Measurements from ENCODE around the gene PDE3A.

The PDE3A gene

GRCh38 chr12:20505056-20505455 is 136.7 kb downstream of the PDE3A start:
- TF ChIP-seq, protein P1, sequence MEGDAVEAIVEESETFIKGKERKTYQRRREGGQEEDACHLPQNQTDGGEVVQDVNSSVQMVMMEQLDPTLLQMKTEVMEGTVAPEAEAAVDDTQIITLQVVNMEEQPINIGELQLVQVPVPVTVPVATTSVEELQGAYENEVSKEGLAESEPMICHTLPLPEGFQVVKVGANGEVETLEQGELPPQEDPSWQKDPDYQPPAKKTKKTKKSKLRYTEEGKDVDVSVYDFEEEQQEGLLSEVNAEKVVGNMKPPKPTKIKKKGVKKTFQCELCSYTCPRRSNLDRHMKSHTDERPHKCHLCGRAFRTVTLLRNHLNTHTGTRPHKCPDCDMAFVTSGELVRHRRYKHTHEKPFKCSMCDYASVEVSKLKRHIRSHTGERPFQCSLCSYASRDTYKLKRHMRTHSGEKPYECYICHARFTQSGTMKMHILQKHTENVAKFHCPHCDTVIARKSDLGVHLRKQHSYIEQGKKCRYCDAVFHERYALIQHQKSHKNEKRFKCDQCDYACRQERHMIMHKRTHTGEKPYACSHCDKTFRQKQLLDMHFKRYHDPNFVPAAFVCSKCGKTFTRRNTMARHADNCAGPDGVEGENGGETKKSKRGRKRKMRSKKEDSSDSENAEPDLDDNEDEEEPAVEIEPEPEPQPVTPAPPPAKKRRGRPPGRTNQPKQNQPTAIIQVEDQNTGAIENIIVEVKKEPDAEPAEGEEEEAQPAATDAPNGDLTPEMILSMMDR (conservative IDR thresholded peaks at IDR 0.05), result no peak
- H3K27ac ChIP-seq, result no peak overlapping the region

DNA sequence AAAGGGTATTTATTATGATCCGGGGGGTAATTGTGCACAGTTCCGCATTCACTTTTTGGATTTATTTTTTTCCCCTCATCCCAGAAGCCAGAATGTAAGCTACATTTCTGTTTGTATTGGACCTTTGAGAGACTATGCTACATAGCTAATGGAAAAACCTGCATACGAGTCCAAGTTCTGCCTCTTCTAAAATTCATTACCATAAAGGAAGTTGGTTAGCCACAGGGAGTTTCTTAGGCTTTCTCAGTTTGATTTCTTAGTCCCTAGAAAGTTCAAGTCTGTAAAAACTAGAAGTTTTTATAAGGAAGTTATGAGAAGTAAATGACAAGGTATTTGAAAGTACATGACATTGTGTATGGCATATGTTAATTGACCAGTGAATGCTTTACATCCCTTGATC is 138.7 kb downstream of the PDE3A start:
- TF ChIP-seq, protein P1 (conservative IDR thresholded peaks at IDR 0.05), result no peak

DNA sequence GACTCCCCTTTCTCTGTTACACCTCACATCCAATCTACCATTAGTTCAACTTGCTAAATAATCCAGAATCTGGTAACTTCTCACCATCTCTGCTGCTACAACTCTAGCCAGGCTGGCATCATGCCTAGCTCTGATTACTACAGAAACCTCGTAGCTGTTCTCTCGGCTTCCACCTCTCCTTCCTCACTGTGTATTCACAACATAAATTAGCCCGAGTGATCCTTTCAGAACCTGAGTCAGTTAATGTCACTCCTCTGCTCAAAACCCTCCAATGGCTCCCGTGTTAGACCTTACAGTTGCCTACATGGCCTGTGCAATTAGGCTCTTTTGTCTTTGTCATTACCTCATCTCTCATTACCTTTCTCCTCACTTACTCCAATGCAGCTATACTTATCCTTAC is 139.4 kb downstream of the PDE3A start:
- TF ChIP-seq, protein P1 (conservative IDR thresholded peaks at IDR 0.05), result no peak

More for the DNA sequence above, 138.7 kb downstream of the PDE3A start:
- H3K27ac ChIP-seq, result no peak overlapping the region

DNA sequence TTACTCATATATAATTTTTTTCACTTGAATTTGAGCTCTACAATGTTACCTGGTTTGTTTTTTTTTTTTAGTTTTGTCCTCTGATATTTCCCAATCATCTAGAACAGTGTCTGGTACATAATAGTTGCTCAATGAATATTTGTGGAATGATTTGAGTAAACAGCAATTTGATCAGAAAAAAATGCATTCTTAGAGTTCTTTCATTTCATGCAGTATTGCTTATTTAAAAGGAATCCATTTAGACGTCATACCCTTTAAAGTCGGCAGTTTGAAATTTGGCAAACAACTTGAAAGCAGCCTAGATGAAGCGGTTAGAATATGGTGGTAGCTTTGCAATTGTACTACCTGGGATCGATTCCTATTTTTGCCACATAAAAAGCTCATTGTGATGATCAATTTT is 140.0 kb downstream of the PDE3A start:
- no peak overlapping the region for H3K27ac ChIP-seq
- TF ChIP-seq, protein P1 (conservative IDR thresholded peaks at IDR 0.05), result no peak

More for the DNA sequence above, 139.4 kb downstream of the PDE3A start:
- no peak overlapping the region for H3K27ac ChIP-seq

- H3K27ac ChIP-seq, result no peak overlapping the region
- TF ChIP-seq, protein P1 (conservative IDR thresholded peaks at IDR 0.05), result no peak
Measured at GRCh38 chr12:20508962-20509361, 140.6 kb downstream of the PDE3A start.

GRCh38 chr12:20510811-20511210 is 142.5 kb downstream of the PDE3A start:
- TF ChIP-seq, protein P1 (conservative IDR thresholded peaks at IDR 0.05), result no peak
- no peak overlapping the region for H3K27ac ChIP-seq

GRCh38 chr12:20513189-20513588 is 144.9 kb downstream of the PDE3A start:
- TF ChIP-seq, protein P1 (conservative IDR thresholded peaks at IDR 0.05), result no peak
- no peak overlapping the region for H3K27ac ChIP-seq
